Liver (tissue), 9 donors: Measurements from ENCODE around the gene OPHN1. TPM values are rescaled to one million over a fixed set of nuclear protein-coding genes. Genes with fewer than 3 reads are reported as not detected.

Source experiments
- DNase-seq: peaks from one replicate; pipeline ENCODE4 v3.0.0-alpha.2; 2017; ENCODE audit warnings: low spot score
- H3K27ac ChIP-seq, 2 donors: one replicate each; pipeline ENCODE4 v1.7.0; 2013; ENCODE audit warnings: inconsistent platforms in 2 of 2, low read length in 2 of 2, control low read depth in 1 of 2, low read depth in 1 of 2, mild to moderate bottlenecking in 1 of 2
- H3K27me3 ChIP-seq, 4 donors: one replicate each; pipeline versions ENCODE4 v1.6.1 to v1.7.0; 2013; ENCODE audit warnings: low read length in 3 of 4, inconsistent platforms in 1 of 4, mild to moderate bottlenecking in 1 of 4, moderate library complexity in 1 of 4; ENCODE audit not compliant: control insufficient read depth in 4 of 4, insufficient read depth in 4 of 4
- H3K36me3 ChIP-seq, 4 donors: one replicate each; pipeline versions ENCODE4 v1.6.1 to v1.7.0; 2013; ENCODE audit warnings: low read length in 3 of 4, mild to moderate bottlenecking in 3 of 4, low read depth in 1 of 4, moderate library complexity in 1 of 4; ENCODE audit not compliant: control insufficient read depth in 4 of 4, insufficient read depth in 3 of 4
- H3K4me1 ChIP-seq, 4 donors: one replicate each; pipeline versions ENCODE4 v1.6.1 to v1.7.0; 2013; ENCODE audit warnings: low read length in 3 of 4, mild to moderate bottlenecking in 3 of 4, moderate library complexity in 1 of 4; ENCODE audit not compliant: control insufficient read depth in 4 of 4, insufficient read depth in 4 of 4
- H3K4me3 ChIP-seq, 3 donors: one replicate each; pipeline versions ENCODE4 v1.6.1 to v1.7.0; 2013; ENCODE audit warnings: low read length in 3 of 3, control low read depth in 1 of 3, low read depth in 1 of 3, mild to moderate bottlenecking in 1 of 3
- H3K9ac ChIP-seq, 2 donors: one replicate each; pipeline ENCODE4 v1.7.0; 2013; ENCODE audit warnings: low read length in 2 of 2, mild to moderate bottlenecking in 2 of 2, moderate library complexity in 2 of 2, control low read depth in 1 of 2, low read depth in 1 of 2
- H3K9me3 ChIP-seq, 4 donors: one replicate each; pipeline versions ENCODE4 v1.6.1 to v1.7.0; 2013; ENCODE audit warnings: low read length in 3 of 4; ENCODE audit not compliant: control insufficient read depth in 4 of 4
- EGR1 ChIP-seq, 2 donors: IDR thresholded peaks; 2 replicates each; pipeline ENCODE4 v1.6.1; 2016 to 2018; ENCODE audit warnings: antibody characterized with exemption in 2 of 2, low read depth in 2 of 2
- FOXA1 ChIP-seq: IDR thresholded peaks from 2 replicates; pipeline ENCODE4 v1.6.1; 2016; ENCODE audit warnings: antibody characterized with exemption
- GABPA ChIP-seq, 2 donors: IDR thresholded peaks in 1 of 2; conservative IDR thresholded peaks in 1 of 2; 2 replicates each; pipeline ENCODE4 v1.6.1; 2016; ENCODE audit warnings: antibody characterized with exemption in 2 of 2, mild to moderate bottlenecking in 1 of 2, moderate library complexity in 1 of 2
- HNF4A ChIP-seq, 2 donors: conservative IDR thresholded peaks; 2 replicates each; pipeline ENCODE4 v1.6.1; 2016; ENCODE audit warnings: antibody characterized with exemption in 2 of 2, mild to moderate bottlenecking in 2 of 2
- HNF4G ChIP-seq: IDR thresholded peaks from 2 replicates; pipeline ENCODE4 v1.6.1; 2016; ENCODE audit warnings: antibody characterized with exemption
- JUND ChIP-seq, 2 donors: IDR thresholded peaks; 2 replicates each; pipeline ENCODE4 v1.6.1; 2016; ENCODE audit warnings: antibody characterized with exemption in 2 of 2
- NR2F2 ChIP-seq: IDR thresholded peaks from 2 replicates; pipeline ENCODE4 v1.6.1; 2016; ENCODE audit warnings: antibody characterized with exemption
- RAD21 ChIP-seq, 2 donors: IDR thresholded peaks; 2 replicates each; pipeline ENCODE4 v1.6.1; 2016; ENCODE audit warnings: antibody characterized with exemption in 2 of 2, mild to moderate bottlenecking in 2 of 2
- RXRA ChIP-seq, 2 donors: IDR thresholded peaks; 2 replicates each; pipeline ENCODE4 v1.6.1; 2017 to 2018; ENCODE audit warnings: antibody characterized with exemption in 2 of 2, mild to moderate bottlenecking in 1 of 2
- SP1 ChIP-seq: IDR thresholded peaks from 2 replicates; pipeline ENCODE4 v1.6.1; 2018; ENCODE audit warnings: antibody characterized with exemption, mild to moderate bottlenecking
- TAF1 ChIP-seq: conservative IDR thresholded peaks from 2 replicates; pipeline ENCODE4 v1.6.1; 2016; ENCODE audit warnings: antibody characterized with exemption, mild to moderate bottlenecking
- YY1 ChIP-seq: IDR thresholded peaks from 2 replicates; pipeline ENCODE4 v1.6.1; 2016; ENCODE audit warnings: antibody characterized with exemption, mild to moderate bottlenecking
- WGBS: extraction: QIAGEN DNeasy Blood & Tissue Kit; methylation state at CpG from one replicate; pipeline ENCODE4 v1.1.7; 2013; 5-methylcytosine and 5-hydroxymethylcytosine counted together
- polyA plus RNA-seq, 2 donors: library from polyadenylated mRNA; stranded (reverse) in 1 of 2; unstranded in 1 of 2; fragments of 200-250 nt in 1 of 2; fragments of >200 nt in 1 of 2; fragmentation: Nextera tagmentation in 1 of 2; extraction: Ambion mirVana in 1 of 2; gene quantifications; one replicate each; pipeline versions ENCODE4 v1.2.1 to v1.2.3, GENCODE V29; 2013 to 2015
- total RNA-seq, 2 donors: library from RNA; depleted of rRNA; stranded (reverse); fragments of >200 nt; gene quantifications; one replicate each; pipeline ENCODE4 v1.2.3, GENCODE V29; 2014
- TF ChIP-seq, protein P1 (sequence below): IDR thresholded peaks from 2 replicates; pipeline ENCODE4 v1.6.1; 2016; ENCODE audit warnings: antibody characterized with exemption, mild to moderate bottlenecking
- TF ChIP-seq, protein P2 (sequence below): IDR thresholded peaks from 2 replicates; pipeline ENCODE4 v1.6.1; 2016; ENCODE audit warnings: antibody characterized with exemption
- TF ChIP-seq, protein P3 (sequence below): IDR thresholded peaks from 2 replicates; pipeline ENCODE4 v1.6.1; 2016; ENCODE audit warnings: antibody characterized with exemption
- TF ChIP-seq, protein P4 (sequence below): IDR thresholded peaks from 2 replicates; pipeline ENCODE4 v1.6.1; 2016; ENCODE audit warnings: antibody characterized with exemption
- TF ChIP-seq, protein P5 (sequence below): fragments of 150-350 bp; IDR thresholded peaks from 2 replicates; pipeline ENCODE4 v1.5.1; 2017; ENCODE audit warnings: improper control_type of control experiment, low read depth, low read length; ENCODE audit not compliant: missing input control
- donor health status: healthy.
- donor health status: healthy.
- donor health status: healthy.
- donor health status: healthy.
- donor health status: healthy.

The OPHN1 gene
- total and polyA plus RNA-seq, 4 donors: 0.17 to 1.2 (median 0.60) TPM

DNA sequence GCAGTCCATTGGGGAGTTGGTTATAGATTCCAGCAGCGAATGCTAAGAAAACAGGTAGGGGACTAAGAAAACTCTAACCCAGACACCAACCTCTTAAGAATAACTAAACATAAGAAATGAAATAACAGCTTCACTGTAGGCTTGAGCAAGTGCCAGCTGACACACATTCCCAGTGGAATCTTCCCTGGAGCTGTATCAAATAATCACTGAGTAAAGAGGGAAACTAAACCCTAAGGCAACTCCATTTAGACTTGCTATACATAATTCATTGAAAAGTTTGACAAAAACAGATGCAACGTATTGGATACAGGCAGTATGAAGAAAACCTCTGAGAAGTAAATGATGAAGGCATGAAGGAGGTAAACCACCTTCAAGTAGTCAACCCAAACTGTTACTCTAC lies 293.5 kb downstream of the OPHN1 start:
- H3K27ac ChIP-seq: no peak overlapping the region
- no peaks in the 10 kb centered on the region for H3K9me3 ChIP-seq
- WGBS: 97% methylated on average over 2 of the region's 2 CpGs
- peaks cover 0 to 2% (median 0%) of the 10 kb centered on the region in 4 donors for H3K4me1 ChIP-seq
- H3K36me3 ChIP-seq: no peaks in the 10 kb centered on the region
- H3K4me3 ChIP-seq: no peak overlapping the region
- no peak for DNase-seq
- TF ChIP-seq HNF4A (conservative IDR thresholded peaks at IDR 0.05) (no peak), NR2F2 (no peak), HNF4G (no peak), YY1 (no peak), TAF1 (no peak), SP1 (no peak), RXRA (IDR thresholded peaks at IDR 0.05) (no peak), RAD21 (IDR thresholded peaks at IDR 0.05) (no peak), JUND (IDR thresholded peaks at IDR 0.05) (no peak), GABPA (IDR thresholded peaks at IDR 0.05 in 1 of 2, conservative IDR thresholded peaks at IDR 0.05 in 1 of 2) (no peak), EGR1 (IDR thresholded peaks at IDR 0.05; ENCODE audit: low read depth in 2 of 2) (no peak)
- TF ChIP-seq, protein P1, sequence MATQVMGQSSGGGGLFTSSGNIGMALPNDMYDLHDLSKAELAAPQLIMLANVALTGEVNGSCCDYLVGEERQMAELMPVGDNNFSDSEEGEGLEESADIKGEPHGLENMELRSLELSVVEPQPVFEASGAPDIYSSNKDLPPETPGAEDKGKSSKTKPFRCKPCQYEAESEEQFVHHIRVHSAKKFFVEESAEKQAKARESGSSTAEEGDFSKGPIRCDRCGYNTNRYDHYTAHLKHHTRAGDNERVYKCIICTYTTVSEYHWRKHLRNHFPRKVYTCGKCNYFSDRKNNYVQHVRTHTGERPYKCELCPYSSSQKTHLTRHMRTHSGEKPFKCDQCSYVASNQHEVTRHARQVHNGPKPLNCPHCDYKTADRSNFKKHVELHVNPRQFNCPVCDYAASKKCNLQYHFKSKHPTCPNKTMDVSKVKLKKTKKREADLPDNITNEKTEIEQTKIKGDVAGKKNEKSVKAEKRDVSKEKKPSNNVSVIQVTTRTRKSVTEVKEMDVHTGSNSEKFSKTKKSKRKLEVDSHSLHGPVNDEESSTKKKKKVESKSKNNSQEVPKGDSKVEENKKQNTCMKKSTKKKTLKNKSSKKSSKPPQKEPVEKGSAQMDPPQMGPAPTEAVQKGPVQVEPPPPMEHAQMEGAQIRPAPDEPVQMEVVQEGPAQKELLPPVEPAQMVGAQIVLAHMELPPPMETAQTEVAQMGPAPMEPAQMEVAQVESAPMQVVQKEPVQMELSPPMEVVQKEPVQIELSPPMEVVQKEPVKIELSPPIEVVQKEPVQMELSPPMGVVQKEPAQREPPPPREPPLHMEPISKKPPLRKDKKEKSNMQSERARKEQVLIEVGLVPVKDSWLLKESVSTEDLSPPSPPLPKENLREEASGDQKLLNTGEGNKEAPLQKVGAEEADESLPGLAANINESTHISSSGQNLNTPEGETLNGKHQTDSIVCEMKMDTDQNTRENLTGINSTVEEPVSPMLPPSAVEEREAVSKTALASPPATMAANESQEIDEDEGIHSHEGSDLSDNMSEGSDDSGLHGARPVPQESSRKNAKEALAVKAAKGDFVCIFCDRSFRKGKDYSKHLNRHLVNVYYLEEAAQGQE: no peak
- TF ChIP-seq, protein P2, sequence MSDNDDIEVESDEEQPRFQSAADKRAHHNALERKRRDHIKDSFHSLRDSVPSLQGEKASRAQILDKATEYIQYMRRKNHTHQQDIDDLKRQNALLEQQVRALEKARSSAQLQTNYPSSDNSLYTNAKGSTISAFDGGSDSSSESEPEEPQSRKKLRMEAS: no peak
- TF ChIP-seq, protein P3, sequence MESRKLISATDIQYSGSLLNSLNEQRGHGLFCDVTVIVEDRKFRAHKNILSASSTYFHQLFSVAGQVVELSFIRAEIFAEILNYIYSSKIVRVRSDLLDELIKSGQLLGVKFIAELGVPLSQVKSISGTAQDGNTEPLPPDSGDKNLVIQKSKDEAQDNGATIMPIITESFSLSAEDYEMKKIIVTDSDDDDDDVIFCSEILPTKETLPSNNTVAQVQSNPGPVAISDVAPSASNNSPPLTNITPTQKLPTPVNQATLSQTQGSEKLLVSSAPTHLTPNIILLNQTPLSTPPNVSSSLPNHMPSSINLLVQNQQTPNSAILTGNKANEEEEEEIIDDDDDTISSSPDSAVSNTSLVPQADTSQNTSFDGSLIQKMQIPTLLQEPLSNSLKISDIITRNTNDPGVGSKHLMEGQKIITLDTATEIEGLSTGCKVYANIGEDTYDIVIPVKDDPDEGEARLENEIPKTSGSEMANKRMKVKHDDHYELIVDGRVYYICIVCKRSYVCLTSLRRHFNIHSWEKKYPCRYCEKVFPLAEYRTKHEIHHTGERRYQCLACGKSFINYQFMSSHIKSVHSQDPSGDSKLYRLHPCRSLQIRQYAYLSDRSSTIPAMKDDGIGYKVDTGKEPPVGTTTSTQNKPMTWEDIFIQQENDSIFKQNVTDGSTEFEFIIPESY: no peak
- no peaks in the 10 kb centered on the region for H3K27me3 ChIP-seq
- H3K9ac ChIP-seq: no peak overlapping the region

DNA sequence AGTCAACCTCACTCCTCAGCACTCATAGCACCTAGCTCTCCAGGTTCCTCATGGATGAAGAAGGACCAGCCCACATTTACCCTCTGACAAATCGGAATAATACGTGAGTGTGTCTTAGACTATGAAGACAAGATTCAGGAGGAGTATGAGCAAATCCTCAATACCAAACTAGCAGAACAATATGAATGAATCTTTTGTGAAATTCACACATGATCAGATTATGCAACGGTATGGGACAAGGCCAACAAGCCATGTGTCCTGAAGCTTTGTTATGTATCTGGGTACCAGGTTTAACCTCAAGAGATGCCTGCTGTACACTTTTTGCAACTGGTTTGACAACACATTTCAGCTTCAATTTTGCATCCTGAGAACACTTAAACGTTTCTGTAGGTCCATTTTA lies 300.1 kb downstream of the OPHN1 start:
- H3K27ac ChIP-seq: no peak overlapping the region
- 92% methylated on average over 4 of the region's 4 CpGs for WGBS
- no peak overlapping the region for H3K9ac ChIP-seq
- H3K4me3 ChIP-seq: no peak overlapping the region
- no peaks in the 10 kb centered on the region for H3K4me1 ChIP-seq
- no peaks in the 10 kb centered on the region for H3K27me3 ChIP-seq
- DNase-seq: no peak
- no peaks in the 10 kb centered on the region for H3K9me3 ChIP-seq
- no peaks in the 10 kb centered on the region for H3K36me3 ChIP-seq
- TF ChIP-seq SP1: no peak
- TF ChIP-seq, protein P1: no peak
- TF ChIP-seq, protein P4, sequence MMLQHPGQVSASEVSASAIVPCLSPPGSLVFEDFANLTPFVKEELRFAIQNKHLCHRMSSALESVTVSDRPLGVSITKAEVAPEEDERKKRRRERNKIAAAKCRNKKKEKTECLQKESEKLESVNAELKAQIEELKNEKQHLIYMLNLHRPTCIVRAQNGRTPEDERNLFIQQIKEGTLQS: no peak
- no peak for TF ChIP-seq YY1
- TF ChIP-seq RAD21 (IDR thresholded peaks at IDR 0.05): no peak
- no peak for TF ChIP-seq FOXA1
- no peak for TF ChIP-seq GABPA (IDR thresholded peaks at IDR 0.05 in 1 of 2, conservative IDR thresholded peaks at IDR 0.05 in 1 of 2)
- no peak for TF ChIP-seq EGR1 (IDR thresholded peaks at IDR 0.05; ENCODE audit: low read depth in 2 of 2)
- TF ChIP-seq HNF4A (conservative IDR thresholded peaks at IDR 0.05): no peak
- TF ChIP-seq, protein P5, sequence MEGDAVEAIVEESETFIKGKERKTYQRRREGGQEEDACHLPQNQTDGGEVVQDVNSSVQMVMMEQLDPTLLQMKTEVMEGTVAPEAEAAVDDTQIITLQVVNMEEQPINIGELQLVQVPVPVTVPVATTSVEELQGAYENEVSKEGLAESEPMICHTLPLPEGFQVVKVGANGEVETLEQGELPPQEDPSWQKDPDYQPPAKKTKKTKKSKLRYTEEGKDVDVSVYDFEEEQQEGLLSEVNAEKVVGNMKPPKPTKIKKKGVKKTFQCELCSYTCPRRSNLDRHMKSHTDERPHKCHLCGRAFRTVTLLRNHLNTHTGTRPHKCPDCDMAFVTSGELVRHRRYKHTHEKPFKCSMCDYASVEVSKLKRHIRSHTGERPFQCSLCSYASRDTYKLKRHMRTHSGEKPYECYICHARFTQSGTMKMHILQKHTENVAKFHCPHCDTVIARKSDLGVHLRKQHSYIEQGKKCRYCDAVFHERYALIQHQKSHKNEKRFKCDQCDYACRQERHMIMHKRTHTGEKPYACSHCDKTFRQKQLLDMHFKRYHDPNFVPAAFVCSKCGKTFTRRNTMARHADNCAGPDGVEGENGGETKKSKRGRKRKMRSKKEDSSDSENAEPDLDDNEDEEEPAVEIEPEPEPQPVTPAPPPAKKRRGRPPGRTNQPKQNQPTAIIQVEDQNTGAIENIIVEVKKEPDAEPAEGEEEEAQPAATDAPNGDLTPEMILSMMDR: no peak
- TF ChIP-seq NR2F2: no peak
- TF ChIP-seq JUND (IDR thresholded peaks at IDR 0.05): no peak
- TF ChIP-seq, protein P2: no peak
- TF ChIP-seq RXRA (IDR thresholded peaks at IDR 0.05): no peak
- no peak for TF ChIP-seq HNF4G
- TF ChIP-seq, protein P3: no peak
- no peak for TF ChIP-seq TAF1
